H1 (cell line): ENCODE measurements around the gene FANCI. TPM values are rescaled to one million over a fixed set of nuclear protein-coding genes. Genes with fewer than 3 reads are reported as not detected.

Source experiments
- CTCF ChIA-PET: fragments of 300-600 bp; sonication (Branson Sonifier 250); formaldehyde crosslinking; loops from one replicate; lab custom pipeline; 2021; ENCODE audit not compliant: partially characterized antibody; lab: Charles Lee
- POLR2A ChIA-PET: fragments of 300-600 bp; sonication (Branson Sonifier 250); formaldehyde crosslinking; loops from one replicate; lab custom pipeline; 2021; ENCODE audit warnings: inconsistent platforms; ENCODE audit not compliant: partially characterized antibody; lab: Charles Lee
- DNase-seq, 2 experiments: peaks; one replicate each; pipeline versions ENCODE4 v3.0.0 to v3.0.0-alpha.2; 2010 to 2022; ENCODE audit warnings: low spot score in 2 of 2, low read depth in 1 of 2, mixed read lengths in 1 of 2
- FAIRE-seq: peaks from 2 replicates; lab custom pipeline; 2011; peaks lifted over from hg19 to GRCh38; lab: Jason Lieb, UNC
- H2AFZ ChIP-seq: 2 replicates; pipeline ENCODE4 v1.8.1; 2012; ENCODE audit warnings: low read length, inconsistent platforms
- H2AK5ac ChIP-seq: 2 replicates; pipeline ENCODE4 v1.6.1; 2013; ENCODE audit warnings: low read depth, low read length
- H2BK120ac ChIP-seq: replicated peaks from 2 replicates; pipeline ENCODE3; 2013; ENCODE audit warnings: low read depth, low read length, inconsistent platforms
- H2BK12ac ChIP-seq: 2 replicates; pipeline ENCODE4 v1.6.1; 2013; ENCODE audit warnings: low read depth, low read length
- H2BK15ac ChIP-seq: 2 replicates; pipeline ENCODE4 v1.6.1; 2013; ENCODE audit warnings: low read length
- H2BK20ac ChIP-seq: 2 replicates; pipeline ENCODE4 v1.6.1; 2013; ENCODE audit warnings: low read length
- H2BK5ac ChIP-seq: 2 replicates; pipeline ENCODE4 v1.6.1; 2013; ENCODE audit warnings: low read depth, low read length
- H3K14ac ChIP-seq: 2 replicates; pipeline ENCODE4 v1.6.1; 2013; ENCODE audit warnings: inconsistent platforms; ENCODE audit not compliant: insufficient read length
- H3K18ac ChIP-seq: 2 replicates; pipeline ENCODE4 v1.6.1; 2013; ENCODE audit warnings: low read length; ENCODE audit errors: extremely low read depth
- H3K23ac ChIP-seq: 2 replicates; pipeline ENCODE4 v1.6.1; 2013; ENCODE audit warnings: inconsistent platforms; ENCODE audit not compliant: insufficient read length
- H3K23me2 ChIP-seq: 2 replicates; pipeline ENCODE4 v1.6.1; 2013; ENCODE audit warnings: low read depth, low read length
- H3K27ac ChIP-seq: 2 replicates; pipeline ENCODE4 v1.6.1; 2011; ENCODE audit warnings: low read depth, low read length, inconsistent platforms
- H3K27me3 ChIP-seq, 4 experiments: replicated peaks in 1 of 4; 1 replicate in 1 of 4; 2 replicates in 3 of 4; pipeline versions ENCODE4 v1.6.1 to v1.8.1; 2011 to 2013; ENCODE audit warnings: low read length in 3 of 4, mild to moderate bottlenecking in 3 of 4, inconsistent platforms in 2 of 4, mixed read lengths in 2 of 4, moderate library complexity in 1 of 4; ENCODE audit not compliant: control insufficient read depth in 3 of 4, insufficient read depth in 3 of 4; ENCODE audit errors: extremely low read depth in 1 of 4
- H3K36me3 ChIP-seq, 4 experiments: 2 replicates each; pipeline versions ENCODE4 v1.6.1 to v1.8.1; 2011 to 2013; ENCODE audit warnings: mild to moderate bottlenecking in 4 of 4, low read length in 3 of 4, moderate library complexity in 2 of 4, control low read depth in 1 of 4, inconsistent platforms in 1 of 4; ENCODE audit not compliant: insufficient read depth in 4 of 4, control insufficient read depth in 2 of 4
- H3K4ac ChIP-seq: replicated peaks from 2 replicates; pipeline ENCODE3; 2013; ENCODE audit warnings: low read length, low read depth, mixed read lengths, inconsistent platforms; ENCODE audit not compliant: insufficient read length
- H3K4me1 ChIP-seq, 4 experiments: replicated peaks in 1 of 4; 1 replicate in 1 of 4; 2 replicates in 3 of 4; pipeline versions ENCODE4 v1.6.1 to v1.8.1; 2011 to 2013; ENCODE audit warnings: low read length in 3 of 4, inconsistent platforms in 2 of 4, mixed read lengths in 1 of 4; ENCODE audit not compliant: insufficient read depth in 4 of 4, control insufficient read depth in 3 of 4
- H3K4me2 ChIP-seq, 2 experiments: 2 replicates each; pipeline versions ENCODE4 v1.6.1 to v1.8.1; 2011 to 2013; ENCODE audit warnings: low read depth in 2 of 2, low read length in 2 of 2, control low read depth in 1 of 2, inconsistent platforms in 1 of 2, mild to moderate bottlenecking in 1 of 2; ENCODE audit not compliant: insufficient read depth in 1 of 2
- H3K4me3 ChIP-seq, 4 experiments: fragments of 200-600, 300-600 bp in 1 of 4; sonication (generic), shearing (Covaris generic), sonication (Bioruptor Twin) in 1 of 4; 2 replicates each; pipeline versions ENCODE4 v1.5.1 to v1.8.1; 2011 to 2016; ENCODE audit warnings: low read length in 4 of 4, low read depth in 3 of 4, control low read depth in 2 of 4, inconsistent platforms in 2 of 4, mild to moderate bottlenecking in 2 of 4, mixed read lengths in 1 of 4, moderate library complexity in 1 of 4; ENCODE audit not compliant: insufficient read depth in 2 of 4; ENCODE audit errors: extremely low read depth in 1 of 4
- H3K56ac ChIP-seq: replicated peaks from 2 replicates; pipeline ENCODE3; 2013; ENCODE audit warnings: low read depth, mild to moderate bottlenecking, mixed read lengths, low read length, inconsistent platforms; ENCODE audit not compliant: insufficient read length
- H3K79me1 ChIP-seq: 2 replicates; pipeline ENCODE4 v1.6.1; 2013; ENCODE audit warnings: low read depth, low read length, control low read depth
- H3K79me2 ChIP-seq, 2 experiments: 2 replicates each; pipeline versions ENCODE4 v1.6.1 to v1.8.1; 2012 to 2013; ENCODE audit warnings: low read length in 2 of 2, mild to moderate bottlenecking in 2 of 2, inconsistent platforms in 1 of 2; ENCODE audit not compliant: insufficient read depth in 2 of 2, control insufficient read depth in 1 of 2
- H3K9ac ChIP-seq, 4 experiments: replicated peaks in 1 of 4; 1 replicate in 1 of 4; 2 replicates in 3 of 4; pipeline versions ENCODE4 v1.6.1 to v1.8.1; 2011 to 2013; ENCODE audit warnings: low read depth in 3 of 4, low read length in 3 of 4, control low read depth in 2 of 4, mild to moderate bottlenecking in 2 of 4, moderate library complexity in 2 of 4, inconsistent platforms in 1 of 4; ENCODE audit errors: extremely low read depth in 1 of 4
- H3K9me3 ChIP-seq, 2 experiments: 2 replicates each; pipeline versions ENCODE4 v1.6.1 to v1.8.1; 2012 to 2013; ENCODE audit warnings: mild to moderate bottlenecking in 2 of 2, moderate library complexity in 2 of 2, control low read depth in 1 of 2, inconsistent platforms in 1 of 2, low read depth in 1 of 2, low read length in 1 of 2, mixed read lengths in 1 of 2; ENCODE audit not compliant: insufficient read depth in 2 of 2
- H4K20me1 ChIP-seq, 2 experiments: replicated peaks in 1 of 2; 2 replicates each; pipeline versions ENCODE3 to v1.8.1; 2011 to 2013; ENCODE audit warnings: inconsistent platforms in 2 of 2, low read length in 2 of 2, mild to moderate bottlenecking in 1 of 2; ENCODE audit not compliant: insufficient read depth in 2 of 2, control insufficient read depth in 1 of 2
- H4K5ac ChIP-seq: 2 replicates; pipeline ENCODE4 v1.6.1; 2013; ENCODE audit warnings: low read length, low read depth, mixed read lengths, inconsistent platforms; ENCODE audit not compliant: insufficient read length
- H4K8ac ChIP-seq: 2 replicates; pipeline ENCODE4 v1.8.0; 2013; ENCODE audit warnings: mild to moderate bottlenecking, moderate library complexity, low read length, inconsistent platforms; ENCODE audit not compliant: insufficient read depth; ENCODE audit errors: extremely low read depth
- H4K91ac ChIP-seq: replicated peaks from 2 replicates; pipeline ENCODE3; 2013; ENCODE audit warnings: low read length, mixed read lengths, inconsistent platforms; ENCODE audit not compliant: insufficient read length
- ATF3 ChIP-seq: IDR thresholded peaks from 2 replicates; pipeline ENCODE4 v1.6.1; 2011; ENCODE audit warnings: low read depth, mild to moderate bottlenecking, low read length; ENCODE audit not compliant: insufficient read depth
- BCL11A ChIP-seq, 2 experiments: IDR thresholded peaks; one replicate each; pipeline ENCODE4 v1.6.1; 2011; ENCODE audit warnings: low read depth in 2 of 2, low read length in 2 of 2, mild to moderate bottlenecking in 2 of 2
- CBX5 ChIP-seq: fragments of 300-800, 300-1000 bp; sonication (generic); IDR thresholded peaks from 2 replicates; pipeline ENCODE4 v1.7.1; 2016; ENCODE audit warnings: antibody characterized with exemption, low read length, low read depth
- CEBPB ChIP-seq: IDR thresholded peaks from 2 replicates; pipeline ENCODE4 v1.6.1; 2012; ENCODE audit warnings: low read depth, low read length
- SIN3A ChIP-seq, 2 experiments: IDR thresholded peaks in 1 of 2; conservative IDR thresholded peaks in 1 of 2; 2 replicates each; pipeline ENCODE4 v1.6.1; 2011 to 2012; ENCODE audit warnings: low read length in 2 of 2, improper control_type of control experiment in 1 of 2, low read depth in 1 of 2, mild to moderate bottlenecking in 1 of 2
- TAF1 ChIP-seq: IDR thresholded peaks from 2 replicates; pipeline ENCODE4 v1.6.1; 2011; ENCODE audit warnings: mild to moderate bottlenecking, low read depth, low read length
- TBP ChIP-seq: IDR thresholded peaks from 2 replicates; pipeline ENCODE4 v1.6.1; 2011; ENCODE audit warnings: low read depth, low read length, improper control_type of control experiment
- WGBS, 2 experiments: shearing (Covaris generic) in 1 of 2; methylation state at CpG; one replicate each; pipeline versions ENCODE4 v1.1.6 to v1.1.7; 2013 to 2015; ENCODE audit warnings: low lambda C conversion rate in 2 of 2, mixed read lengths in 2 of 2, inconsistent platforms in 1 of 2, low coverage in 1 of 2, missing lambda C conversion rate in 1 of 2; ENCODE audit not compliant: insufficient replicate concordance in 2 of 2, insufficient coverage in 1 of 2, insufficient read length in 1 of 2; ENCODE audit errors: extremely low coverage in 1 of 2, missing lambda C conversion rate in 1 of 2; 5-methylcytosine and 5-hydroxymethylcytosine counted together
- polyA plus RNA-seq, 7 experiments: library from polyadenylated mRNA; depleted of rRNA in 3 of 7; stranded (reverse) in 5 of 7; unstranded in 2 of 7; fragments of >200 nt in 5 of 7; fragments of 200-250 nt in 2 of 7; gene quantifications; 1 replicate in 5 of 7; 2 replicates in 1 of 7; 4 replicates in 1 of 7; pipeline versions ENCODE4 v1.2.1 to v1.2.3, GENCODE V29; 2011 to 2013; ENCODE audit warnings: missing spikeins in 2 of 7, mixed read lengths in 2 of 7
- total RNA-seq: library from RNA; stranded (reverse); fragmentation: NEBNext Ultra II Directional; extraction: Animal tissue kit (Norgen Biotek cat#: 25700); gene quantifications from 2 replicates; pipeline ENCODE4 v1.2.1, GENCODE V29; 2021

The FANCI gene
- total and polyA plus RNA-seq, 2 of the 8 experiments (the other 6 are each of a cell fraction or from before 2014, with no cell fraction given), result 37.8 to 115 TPM

GRCh38 chr15:89196241-89196640 lies 47.5 kb upstream of the FANCI start:
- peaks cover 8 to 34% (median 15%) of the 10 kb centered on the region in 4 experiments for H3K4me1 ChIP-seq
- H3K9me3 ChIP-seq, result no peaks in the 10 kb centered on the region
- H4K20me1 ChIP-seq, result peaks cover 0 to 2% of the 10 kb centered on the region in 2 experiments
- no peak overlapping the region for H4K5ac ChIP-seq
- DNase-seq (no peak), FAIRE-seq (no peak)
- CTCF ChIA-PET, result interaction anchor here (0.9 to 4.2 kb wide), 8 partner anchors 11 to 139 kb away, joined by 3 to 21 read pairs (median 4); no protein-coding TSS in a partner anchor
- H3K23me2 ChIP-seq, result no peaks in the 10 kb centered on the region
- no peak overlapping the region for H3K27ac ChIP-seq
- H3K4me3 ChIP-seq, result no peak overlapping the region
- H3K36me3 ChIP-seq, result peaks cover 0 to 4% (median under 1%) of the 10 kb centered on the region in 4 experiments; a peak in 2 of 8 replicates
- no peak overlapping the region for H3K14ac ChIP-seq
- H3K23ac ChIP-seq, result no peak overlapping the region
- H2BK120ac ChIP-seq, result no peak overlapping the region
- no peak overlapping the region for H2BK12ac ChIP-seq
- H3K79me2 ChIP-seq, result no peaks in the 10 kb centered on the region
- no peaks in the 10 kb centered on the region for H3K79me1 ChIP-seq
- H3K27me3 ChIP-seq, result no peaks in the 10 kb centered on the region
- WGBS, 2 experiments, result 91% methylated on average over 6 of the region's 6 CpGs; no CpG with 5 or more reads in 1 of the 2 experiments
- POLR2A ChIA-PET, result no interaction called here
- no peak overlapping the region for H2AK5ac ChIP-seq
- no peak overlapping the region for H3K9ac ChIP-seq
- no peak overlapping the region for H3K4ac ChIP-seq
- no peak overlapping the region for H3K56ac ChIP-seq
- no peak overlapping the region for H4K91ac ChIP-seq
- H2BK20ac ChIP-seq, result no peak overlapping the region
- H3K4me2 ChIP-seq, result no peak overlapping the region
- no peak overlapping the region for H3K18ac ChIP-seq
- no peak overlapping the region for H2BK5ac ChIP-seq
- H2AFZ ChIP-seq, result no peak overlapping the region
- H2BK15ac ChIP-seq, result no peak overlapping the region
- no peak overlapping the region for H4K8ac ChIP-seq
- TF ChIP-seq SIN3A (conservative IDR thresholded peaks at IDR 0.05 in 1 of 2, IDR thresholded peaks at IDR 0.05 in 1 of 2; ENCODE audit: low read depth in 1 of 2, low read length in 2 of 2) (no peak), CEBPB (no peak), TAF1 (no peak), BCL11A (IDR thresholded peaks at IDR 0.05; ENCODE audit: low read depth in 2 of 2, low read length in 2 of 2) (no peak), TBP (no peak), ATF3 (no peak), CBX5 (no peak)
